ENCODE measurements around the gene SLMAP.
"Not testable (repeated sequence)": the region's sequence is repeated elsewhere in the genome, so short reads cannot be mapped to it uniquely, and the experiment has no call there.

SLMAP gene

DNA sequence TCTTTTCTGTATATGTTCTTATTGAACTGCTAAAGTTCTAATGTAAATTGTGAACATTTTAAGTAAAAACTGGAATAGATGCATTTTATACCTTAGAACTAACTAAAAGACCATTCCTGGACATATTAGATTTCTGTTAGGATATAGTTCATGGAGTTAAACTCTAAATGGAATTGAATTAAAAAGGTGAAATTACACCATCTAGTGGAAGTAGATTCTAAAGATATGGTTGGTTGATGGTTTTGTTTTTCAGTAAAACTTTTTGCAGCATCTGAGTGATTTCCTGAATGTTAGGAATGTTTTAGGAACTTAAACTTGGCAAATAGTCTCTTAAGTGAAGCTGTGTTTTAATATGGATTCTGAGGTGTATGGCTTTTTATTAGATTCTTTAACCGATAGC is 96.8 kb downstream of the SLMAP start:
- DNase-seq = no peak
- no peaks in the 10 kb centered on the region for H3K9me3 Mint-ChIP-seq
- H3K4me1 Mint-ChIP-seq (ENCODE audit: low read depth) = no peaks in the 10 kb centered on the region
- no peak overlapping the region for H3K4me3 Mint-ChIP-seq
- H3K36me3 Mint-ChIP-seq (ENCODE audit: low read depth) = peaks cover 30% of the 10 kb centered on the region
- no peaks in the 10 kb centered on the region for H3K27me3 Mint-ChIP-seq
- H3K27ac Mint-ChIP-seq = no peak overlapping the region

DNA sequence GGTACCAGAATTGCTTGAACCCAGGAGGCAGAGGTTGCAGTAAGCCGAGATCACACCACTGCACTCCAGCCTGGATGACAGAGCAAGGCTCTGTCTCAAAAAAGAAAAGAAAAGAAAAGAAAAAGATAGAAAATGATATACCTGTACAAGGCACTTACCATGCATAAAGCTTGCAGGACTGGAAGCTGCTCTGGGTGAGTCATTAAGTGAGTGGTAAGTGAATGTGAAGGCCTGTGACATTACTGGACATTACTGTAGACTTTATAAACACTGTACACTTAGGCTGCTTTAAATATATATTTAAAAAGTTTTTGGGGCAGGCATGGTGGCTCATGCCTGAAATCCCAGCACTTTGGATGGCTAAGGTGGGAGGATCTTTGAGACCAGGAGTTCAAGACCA is 99.2 kb downstream of the SLMAP start:
- H3K9me3 Mint-ChIP-seq = no peaks in the 10 kb centered on the region

DNA sequence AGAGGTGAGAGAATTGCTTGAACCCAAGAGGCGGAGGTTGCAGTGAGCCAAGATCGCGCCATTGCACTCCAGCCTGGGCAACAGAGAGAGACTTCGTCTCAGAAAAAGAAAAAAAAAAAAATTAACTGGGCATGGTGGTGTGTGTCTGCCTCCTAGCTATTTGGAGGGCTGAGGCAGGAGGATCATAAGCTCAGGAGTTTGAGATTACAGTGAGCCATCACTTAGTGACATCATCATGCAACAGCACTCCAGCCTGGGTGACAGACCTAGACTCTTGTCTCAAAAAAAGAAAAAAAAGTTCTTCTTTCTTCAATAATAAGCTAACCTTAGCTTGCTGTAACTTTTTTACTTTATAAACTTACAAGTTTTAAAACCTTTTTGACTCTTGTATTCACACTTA is 99.8 kb downstream of the SLMAP start:
- H3K4me3 Mint-ChIP-seq = no peak overlapping the region
- no peaks in the 10 kb centered on the region for H3K9me3 Mint-ChIP-seq
- DNase-seq = no peak
- H3K4me1 Mint-ChIP-seq (ENCODE audit: low read depth) = no peaks in the 10 kb centered on the region
- H3K27me3 Mint-ChIP-seq = no peaks in the 10 kb centered on the region
- H3K27ac Mint-ChIP-seq = no peak overlapping the region
- H3K36me3 Mint-ChIP-seq (ENCODE audit: low read depth) = peaks cover 43% of the 10 kb centered on the region

More for the DNA sequence above, 99.2 kb downstream of the SLMAP start:
- Mint-ChIP-seq H3K27me3 (no peaks in the 10 kb centered on the region), H3K4me3 (no peak overlapping the region), H3K27ac (no peak overlapping the region), H3K4me1 (ENCODE audit: low read depth) (no peaks in the 10 kb centered on the region), H3K36me3 (ENCODE audit: low read depth) (peaks cover 42% of the 10 kb centered on the region)
- DNase-seq = no peak

DNA sequence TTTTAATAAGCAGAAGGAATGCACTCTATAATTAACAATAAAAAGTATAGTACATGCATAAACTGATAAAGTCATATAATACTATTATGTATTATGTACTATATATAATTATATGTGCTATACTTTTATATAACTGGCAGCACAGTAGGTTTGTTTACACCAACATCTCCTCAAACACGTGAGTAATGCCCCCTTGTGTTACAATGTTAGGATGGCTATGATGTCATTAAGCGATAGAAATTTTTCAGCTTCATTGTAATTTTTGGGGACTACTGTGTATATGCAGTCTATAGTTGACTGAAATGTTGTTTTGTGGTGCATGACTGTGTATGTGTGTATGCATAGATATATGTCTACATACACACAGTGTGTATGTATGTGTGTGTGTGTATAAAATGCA is 100.6 kb downstream of the SLMAP start:
- Mint-ChIP-seq H3K4me3 (no peak overlapping the region), H3K27me3 (no peaks in the 10 kb centered on the region), H3K36me3 (ENCODE audit: low read depth) (peaks cover 45% of the 10 kb centered on the region), H3K4me1 (ENCODE audit: low read depth) (no peaks in the 10 kb centered on the region), H3K9me3 (no peaks in the 10 kb centered on the region), H3K27ac (no peak overlapping the region)
- DNase-seq = no peak

DNA sequence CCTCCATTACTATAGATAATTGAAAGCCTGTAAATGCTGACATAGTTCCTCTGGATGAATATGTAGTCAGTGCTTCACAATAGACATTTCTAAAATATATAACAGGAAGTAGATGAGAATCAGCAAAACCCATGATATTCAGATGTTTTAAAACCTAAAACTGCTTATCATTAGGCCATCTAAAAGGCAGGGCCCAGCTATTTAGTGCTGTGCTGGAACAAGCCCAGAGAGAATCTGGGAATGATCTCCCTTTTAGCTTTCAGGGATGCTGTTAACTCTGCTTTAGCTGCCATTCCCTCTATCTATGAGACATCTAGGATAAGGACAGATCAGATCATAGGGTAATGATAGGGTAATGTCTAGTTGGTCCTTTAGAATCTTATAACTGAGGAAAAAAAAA is 106.8 kb downstream of the SLMAP start:
- no peak overlapping the region for H3K4me3 Mint-ChIP-seq
- DNase-seq = no peak
- no peaks in the 10 kb centered on the region for H3K27me3 Mint-ChIP-seq
- H3K27ac Mint-ChIP-seq = no peak overlapping the region
- no peaks in the 10 kb centered on the region for H3K9me3 Mint-ChIP-seq
- H3K4me1 Mint-ChIP-seq (ENCODE audit: low read depth) = no peaks in the 10 kb centered on the region
- H3K36me3 Mint-ChIP-seq (ENCODE audit: low read depth) = peaks cover 74% of the 10 kb centered on the region

DNA sequence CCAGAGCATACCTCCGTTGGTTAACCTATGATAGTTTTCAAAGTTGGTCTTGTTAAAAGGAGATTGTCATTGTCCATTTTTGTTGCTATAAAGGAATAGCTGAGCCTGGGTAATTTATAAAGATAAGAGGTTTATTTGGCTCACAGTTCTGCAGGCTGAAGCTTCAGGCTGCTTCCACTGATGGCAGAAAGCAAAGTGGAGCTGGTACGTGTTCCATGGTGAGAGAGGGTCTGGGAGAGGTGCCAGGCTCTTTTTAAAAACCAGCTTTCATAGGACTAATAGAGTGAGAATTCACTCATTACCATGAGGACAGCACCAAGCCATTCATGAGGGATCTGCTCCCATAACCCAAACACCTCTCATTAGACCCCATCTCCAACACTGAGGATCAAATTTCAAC is 107.3 kb downstream of the SLMAP start:
- Mint-ChIP-seq H3K27ac (no peak overlapping the region), H3K27me3 (no peaks in the 10 kb centered on the region), H3K4me3 (no peak overlapping the region), H3K36me3 (ENCODE audit: low read depth) (peaks cover 69% of the 10 kb centered on the region), H3K4me1 (ENCODE audit: low read depth) (no peaks in the 10 kb centered on the region), H3K9me3 (no peaks in the 10 kb centered on the region)
- DNase-seq = no peak

DNA sequence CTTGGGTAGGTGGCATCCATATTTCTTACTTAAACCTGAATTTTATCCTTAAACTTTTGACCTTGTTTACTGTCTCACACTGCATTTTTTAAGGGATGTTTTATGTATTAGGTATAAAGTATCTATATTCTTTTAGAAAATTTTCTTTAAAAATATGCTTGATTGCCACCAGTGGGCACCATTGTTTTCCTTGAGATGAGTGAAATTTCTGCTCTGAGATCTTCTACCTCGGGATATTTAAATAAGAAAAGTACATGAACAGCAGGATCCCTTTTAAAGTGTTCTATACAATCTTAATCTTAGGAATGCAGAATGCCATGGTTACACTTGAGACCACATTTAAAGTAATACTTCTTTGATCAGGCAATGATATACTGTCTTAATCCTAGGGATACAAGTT is 108.7 kb downstream of the SLMAP start:
- no peak for DNase-seq
- Mint-ChIP-seq H3K27ac (no peak overlapping the region), H3K4me1 (ENCODE audit: low read depth) (no peaks in the 10 kb centered on the region), H3K4me3 (no peak overlapping the region), H3K9me3 (no peaks in the 10 kb centered on the region), H3K27me3 (no peaks in the 10 kb centered on the region), H3K36me3 (ENCODE audit: low read depth) (peaks cover 67% of the 10 kb centered on the region)

DNA sequence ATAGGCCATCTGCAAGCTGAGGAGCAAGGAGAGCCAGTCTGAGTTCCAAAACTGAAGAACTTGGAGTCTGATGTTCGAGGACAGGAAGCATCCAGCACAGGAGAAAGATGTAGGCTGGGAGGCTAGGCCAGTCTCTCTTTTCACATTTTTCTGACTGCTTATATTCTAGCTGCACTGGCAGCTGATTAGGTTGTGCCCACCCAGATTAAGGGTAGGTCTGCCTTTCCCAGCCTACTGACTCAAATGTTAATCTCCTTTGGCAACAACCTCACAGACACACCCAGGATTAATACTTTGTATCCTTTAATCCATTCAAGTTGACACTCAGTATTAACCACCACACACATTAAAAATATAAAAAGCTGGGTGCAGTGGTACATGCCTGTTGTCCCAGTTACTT is 113.0 kb downstream of the SLMAP start:
- not testable (repeated sequence) for H3K9me3 Mint-ChIP-seq; H3K4me3 Mint-ChIP-seq; H3K4me1 Mint-ChIP-seq (ENCODE audit: low read depth); H3K27me3 Mint-ChIP-seq; H3K27ac Mint-ChIP-seq; DNase-seq
- H3K36me3 Mint-ChIP-seq (ENCODE audit: low read depth) = peaks cover 58% of the 10 kb centered on the region

DNA sequence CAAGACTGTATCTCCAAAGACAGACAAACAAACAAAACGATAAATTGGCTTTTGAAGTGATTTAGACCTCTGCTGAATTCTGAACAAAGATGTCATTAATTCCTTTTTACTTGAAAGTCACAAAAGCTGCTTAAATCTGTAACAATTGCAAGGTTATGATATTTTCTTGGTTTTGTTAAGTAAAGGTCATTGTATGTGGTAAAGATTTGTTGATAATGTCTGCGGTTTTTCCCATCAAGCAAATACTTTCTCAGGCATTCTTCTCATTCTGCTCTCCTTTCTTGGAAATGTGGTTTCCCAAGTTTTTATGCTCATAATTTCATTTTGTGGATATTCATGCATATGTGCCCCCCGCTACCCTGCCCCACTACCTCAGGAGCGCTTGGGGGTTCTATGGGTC is 116.5 kb downstream of the SLMAP start:
- no peak for DNase-seq
- no peaks in the 10 kb centered on the region for H3K9me3 Mint-ChIP-seq
- H3K4me1 Mint-ChIP-seq (ENCODE audit: low read depth) = no peaks in the 10 kb centered on the region
- no peak overlapping the region for H3K4me3 Mint-ChIP-seq
- no peaks in the 10 kb centered on the region for H3K27me3 Mint-ChIP-seq
- peaks cover 52% of the 10 kb centered on the region for H3K36me3 Mint-ChIP-seq (ENCODE audit: low read depth)
- H3K27ac Mint-ChIP-seq = no peak overlapping the region

DNA sequence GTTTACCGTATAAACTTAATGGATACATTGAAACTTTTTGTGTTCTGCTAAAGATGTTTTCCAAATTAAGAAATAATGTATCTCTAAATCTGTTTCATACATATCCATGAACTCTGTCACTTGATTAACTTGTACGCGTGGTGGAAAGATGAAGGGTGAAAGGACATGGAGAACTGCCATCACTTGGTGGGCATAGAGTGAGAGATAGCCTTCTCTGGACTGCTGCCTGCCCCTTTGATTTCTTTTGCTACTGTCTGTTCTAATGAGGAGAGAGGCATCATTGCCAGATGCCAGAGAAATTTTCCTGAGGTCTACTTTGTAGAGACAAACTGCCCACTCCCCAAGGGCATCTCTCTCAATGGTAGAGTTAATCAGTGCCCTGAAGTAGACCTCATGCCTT is 120.5 kb downstream of the SLMAP start:
- DNase-seq = no peak
- H3K27ac Mint-ChIP-seq = no peak overlapping the region
- no peaks in the 10 kb centered on the region for H3K27me3 Mint-ChIP-seq
- H3K4me1 Mint-ChIP-seq (ENCODE audit: low read depth) = no peaks in the 10 kb centered on the region
- H3K4me3 Mint-ChIP-seq = no peak overlapping the region
- no peaks in the 10 kb centered on the region for H3K9me3 Mint-ChIP-seq
- peaks cover 45% of the 10 kb centered on the region for H3K36me3 Mint-ChIP-seq (ENCODE audit: low read depth)

DNA sequence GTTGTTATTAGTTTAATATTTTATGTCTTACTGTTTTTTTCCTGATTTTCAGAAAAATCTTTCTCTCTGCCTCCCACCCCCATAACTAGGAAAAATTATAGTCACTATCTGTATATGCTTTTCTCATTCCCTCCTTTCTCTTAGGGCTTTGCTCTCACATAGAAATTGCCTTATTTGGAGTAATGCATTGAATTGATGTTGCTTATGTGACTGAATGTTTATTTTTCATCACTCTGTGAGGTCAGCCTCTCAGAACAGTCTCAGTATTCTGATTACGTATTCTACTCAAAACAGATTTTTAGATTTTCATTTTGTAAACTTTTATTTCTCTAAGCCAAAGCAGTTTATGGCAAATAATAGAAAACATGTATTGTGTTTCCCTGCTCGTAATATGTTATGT is 121.0 kb downstream of the SLMAP start:
- H3K4me1 Mint-ChIP-seq (ENCODE audit: low read depth) = no peaks in the 10 kb centered on the region
- peaks cover 41% of the 10 kb centered on the region for H3K36me3 Mint-ChIP-seq (ENCODE audit: low read depth)
- H3K27me3 Mint-ChIP-seq = no peaks in the 10 kb centered on the region
- no peaks in the 10 kb centered on the region for H3K9me3 Mint-ChIP-seq
- H3K4me3 Mint-ChIP-seq = no peak overlapping the region
- no peak overlapping the region for H3K27ac Mint-ChIP-seq
- DNase-seq = no peak

DNA sequence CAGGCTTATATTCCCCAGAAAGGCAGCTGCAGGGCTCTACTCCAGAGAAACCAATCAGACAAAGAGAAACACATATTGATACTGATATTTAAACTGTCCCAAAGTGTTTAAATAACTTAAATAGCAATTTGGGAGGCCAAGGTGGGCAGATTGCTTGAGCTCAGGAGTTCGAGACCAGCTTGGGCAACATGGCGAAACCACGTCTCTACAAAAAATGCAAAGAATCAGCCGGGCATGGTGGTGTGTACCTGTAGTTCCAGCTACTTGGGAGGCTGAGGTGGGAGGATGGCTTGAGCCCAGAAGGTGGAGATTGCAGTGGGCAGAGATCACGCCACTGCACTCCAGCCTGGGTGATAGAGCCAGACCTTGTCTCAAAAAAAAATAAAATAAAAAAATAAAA is 128.3 kb downstream of the SLMAP start:
- H3K4me3 Mint-ChIP-seq; H3K4me1 Mint-ChIP-seq (ENCODE audit: low read depth); H3K9me3 Mint-ChIP-seq; H3K27me3 Mint-ChIP-seq; DNase-seq; H3K27ac Mint-ChIP-seq: not testable (repeated sequence)
- peaks cover 33% of the 10 kb centered on the region for H3K36me3 Mint-ChIP-seq (ENCODE audit: low read depth)

DNA sequence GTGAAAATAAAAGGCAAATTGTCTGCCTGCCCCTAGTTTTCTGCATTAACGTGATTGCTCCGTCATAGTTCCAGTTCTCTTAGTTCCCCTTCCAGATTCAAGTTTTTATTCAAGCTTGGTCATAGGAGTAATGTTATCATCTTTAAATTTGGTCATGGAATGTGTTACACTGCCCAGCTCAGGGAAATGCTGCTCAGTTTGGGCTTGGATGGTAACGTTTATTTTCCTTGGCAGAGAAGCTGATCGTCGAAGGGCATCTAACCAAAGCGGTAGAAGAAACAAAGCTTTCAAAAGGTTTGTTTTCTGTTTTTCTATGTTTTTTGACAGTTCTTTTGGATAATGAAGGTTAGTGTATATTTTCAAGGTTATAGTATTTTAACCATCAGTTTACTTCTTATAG is 133.7 kb downstream of the SLMAP start:
- no peaks in the 10 kb centered on the region for H3K4me1 Mint-ChIP-seq (ENCODE audit: low read depth)
- H3K27me3 Mint-ChIP-seq = no peaks in the 10 kb centered on the region
- no peaks in the 10 kb centered on the region for H3K9me3 Mint-ChIP-seq
- H3K27ac Mint-ChIP-seq = no peak overlapping the region
- no peak overlapping the region for H3K4me3 Mint-ChIP-seq
- H3K36me3 Mint-ChIP-seq (ENCODE audit: low read depth) = peaks cover 35% of the 10 kb centered on the region
- DNase-seq = no peak

DNA sequence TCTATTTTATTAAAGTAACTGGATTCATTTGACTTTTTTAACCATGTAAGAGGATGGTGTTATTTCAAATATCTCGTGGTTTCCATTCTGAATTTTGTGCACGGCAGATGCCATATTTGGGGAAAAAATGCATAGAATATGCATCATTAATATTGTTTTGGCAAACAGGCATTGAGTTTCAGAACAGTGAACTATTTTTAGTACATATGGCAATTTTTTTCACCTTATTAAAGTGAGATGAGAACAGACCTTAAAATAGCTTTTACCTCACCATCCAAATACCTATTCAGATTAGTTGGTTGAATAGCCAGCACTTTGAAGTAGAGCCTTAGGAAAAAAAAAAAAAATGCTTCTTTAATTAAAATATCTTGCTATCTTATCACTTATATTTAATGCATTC is 134.8 kb downstream of the SLMAP start:
- H3K36me3 Mint-ChIP-seq (ENCODE audit: low read depth) = peaks cover 32% of the 10 kb centered on the region
- H3K27ac Mint-ChIP-seq = no peak overlapping the region
- no peaks in the 10 kb centered on the region for H3K9me3 Mint-ChIP-seq
- H3K4me1 Mint-ChIP-seq (ENCODE audit: low read depth) = no peaks in the 10 kb centered on the region
- H3K27me3 Mint-ChIP-seq = no peaks in the 10 kb centered on the region
- no peak for DNase-seq
- H3K4me3 Mint-ChIP-seq = no peak overlapping the region

DNA sequence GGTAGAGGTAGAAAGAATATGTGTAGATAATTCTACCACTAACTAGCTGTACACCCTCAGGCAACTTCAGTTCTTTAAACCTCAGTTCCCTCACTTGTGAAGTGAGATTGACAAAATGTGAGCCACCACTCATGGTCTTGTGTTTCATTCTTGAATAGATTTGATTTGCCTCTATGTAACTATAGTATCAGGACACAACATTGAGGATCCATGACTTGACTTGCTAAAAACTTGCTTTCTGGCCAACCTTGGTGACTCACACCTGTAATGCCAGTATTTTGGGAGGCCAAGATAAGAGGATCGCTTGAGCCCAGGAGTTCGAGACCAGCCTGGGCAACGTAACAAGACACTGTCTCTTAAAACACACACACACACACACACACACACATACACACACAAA is 136.3 kb downstream of the SLMAP start:
- no peaks in the 10 kb centered on the region for H3K27me3 Mint-ChIP-seq
- H3K27ac Mint-ChIP-seq = no peak overlapping the region
- DNase-seq = no peak
- H3K4me3 Mint-ChIP-seq = no peak overlapping the region
- H3K36me3 Mint-ChIP-seq (ENCODE audit: low read depth) = peaks cover 36% of the 10 kb centered on the region
- no peaks in the 10 kb centered on the region for H3K4me1 Mint-ChIP-seq (ENCODE audit: low read depth)
- no peaks in the 10 kb centered on the region for H3K9me3 Mint-ChIP-seq

DNA sequence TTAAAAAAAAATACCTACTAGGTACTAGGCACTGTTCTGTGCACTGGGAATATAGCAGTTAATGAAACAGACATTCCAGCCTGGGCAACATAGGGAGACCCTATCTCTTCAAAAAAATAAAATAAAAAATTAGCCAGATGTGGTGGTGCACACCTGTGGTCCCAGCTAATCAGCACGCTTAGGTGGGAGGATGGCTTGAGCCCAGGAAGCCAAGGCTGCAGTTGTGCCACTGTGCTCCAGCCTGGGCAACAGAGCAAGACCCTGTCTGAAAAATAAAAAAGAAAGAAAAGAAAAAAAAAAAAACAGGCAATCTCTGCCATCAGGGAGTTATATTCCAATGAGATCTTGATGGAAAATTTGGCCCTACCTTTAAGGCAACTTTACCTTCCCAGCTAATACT is 137.0 kb downstream of the SLMAP start:
- no peak for DNase-seq
- Mint-ChIP-seq H3K27me3 (no peaks in the 10 kb centered on the region), H3K36me3 (ENCODE audit: low read depth) (peaks cover 40% of the 10 kb centered on the region), H3K27ac (no peak overlapping the region), H3K9me3 (no peaks in the 10 kb centered on the region), H3K4me3 (no peak overlapping the region), H3K4me1 (ENCODE audit: low read depth) (no peaks in the 10 kb centered on the region)
